Measurements from ENCODE around the gene SPSB2.

DNA sequence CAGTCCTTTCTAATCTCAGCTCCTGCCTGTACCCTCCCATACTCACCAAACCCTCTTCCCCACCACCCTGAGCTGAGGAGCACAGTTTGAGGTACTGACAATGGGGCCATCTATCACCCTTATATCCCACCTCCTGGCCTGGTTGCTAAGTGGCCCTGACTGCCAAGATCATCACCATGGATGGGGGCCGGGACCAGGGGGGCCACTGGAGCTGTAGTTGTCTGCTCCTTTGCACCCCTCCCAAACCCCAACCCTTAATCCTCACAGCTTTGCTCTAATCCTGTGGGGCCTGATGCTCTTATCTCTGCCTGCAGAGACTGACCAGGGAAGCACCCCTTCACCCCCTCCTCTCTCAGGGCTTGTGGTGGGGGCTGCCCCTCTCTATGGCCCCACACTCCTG lies 32.8 kb downstream of the SPSB2 start:
- TF ChIP-seq FOXP2 (optimal IDR thresholded peaks at IDR 0.05; ENCODE audit: borderline replicate concordance, extremely low read depth, extremely low read length, insufficient read depth) = no peak
- no peak for TF ChIP-seq REST (IDR thresholded peaks at IDR 0.05; ENCODE audit: insufficient read depth in 1 of 2, low read depth in 2 of 2, low read length in 2 of 2)
- TF ChIP-seq POLR2AphosphoS5 (IDR thresholded peaks at IDR 0.05; ENCODE audit: low read depth, low read length) = no peak
- TF ChIP-seq TAF1 (IDR thresholded peaks at IDR 0.05; ENCODE audit: borderline replicate concordance, insufficient read depth, low read length) = no peak
